Activated CD8-positive, alpha-beta memory T cell treated with anti-CD3 and anti-CD28 coated beads, Interleukin-2, amount 10 ng/mL, durations not matched to agents 7 days and 5 days (primary cell): ENCODE results near the gene HEXIM2. TPM values are rescaled to one million over a fixed set of nuclear protein-coding genes. Genes with fewer than 3 reads are reported as not detected.

Experiments used
- ATAC-seq: fragments of 150-1000 bp; cut with Tn5 transposase; one replicate; pipeline ENCODE4 v1.10.0; 2021; ENCODE audit warnings: moderate library complexity
- CTCF ChIA-PET: fragments of 350-600 bp; sonication (Branson Sonifier 250); formaldehyde crosslinking; loops from one replicate; lab custom pipeline; 2021; ENCODE audit warnings: antibody characterized with exemption; lab: Charles Lee
- DNase-seq: peaks from one replicate; pipeline ENCODE4 v3.0.0-alpha.2; 2020
- H3K27ac Mint-ChIP-seq: one replicate; pipeline ENCODE4 v1.8.0; 2021; ENCODE audit warnings: mild to moderate bottlenecking, mixed read lengths
- H3K27me3 Mint-ChIP-seq: one replicate; pipeline ENCODE4 v1.8.0; 2021; ENCODE audit warnings: mixed read lengths
- H3K36me3 Mint-ChIP-seq: one replicate; pipeline ENCODE4 v1.8.0; 2021; ENCODE audit warnings: mild to moderate bottlenecking, mixed read lengths
- H3K4me1 Mint-ChIP-seq: one replicate; pipeline ENCODE4 v1.8.0; 2021; ENCODE audit warnings: mixed read lengths
- H3K4me3 Mint-ChIP-seq: one replicate; pipeline ENCODE4 v1.8.0; 2021; ENCODE audit warnings: mild to moderate bottlenecking, moderate library complexity, mixed read lengths
- H3K9me3 Mint-ChIP-seq: one replicate; pipeline ENCODE4 v1.8.0; 2022; ENCODE audit warnings: low read depth, mixed read lengths
- total RNA-seq, 2 experiments: library from RNA; stranded (reverse); gene quantifications; one replicate each; pipeline ENCODE4 v1.2.3, GENCODE V29; 2021

Gene HEXIM2, protein sequence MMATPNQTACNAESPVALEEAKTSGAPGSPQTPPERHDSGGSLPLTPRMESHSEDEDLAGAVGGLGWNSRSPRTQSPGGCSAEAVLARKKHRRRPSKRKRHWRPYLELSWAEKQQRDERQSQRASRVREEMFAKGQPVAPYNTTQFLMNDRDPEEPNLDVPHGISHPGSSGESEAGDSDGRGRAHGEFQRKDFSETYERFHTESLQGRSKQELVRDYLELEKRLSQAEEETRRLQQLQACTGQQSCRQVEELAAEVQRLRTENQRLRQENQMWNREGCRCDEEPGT
- total RNA-seq: 1 to 10 TPM; 6.9 to 7.5 TPM

DNA sequence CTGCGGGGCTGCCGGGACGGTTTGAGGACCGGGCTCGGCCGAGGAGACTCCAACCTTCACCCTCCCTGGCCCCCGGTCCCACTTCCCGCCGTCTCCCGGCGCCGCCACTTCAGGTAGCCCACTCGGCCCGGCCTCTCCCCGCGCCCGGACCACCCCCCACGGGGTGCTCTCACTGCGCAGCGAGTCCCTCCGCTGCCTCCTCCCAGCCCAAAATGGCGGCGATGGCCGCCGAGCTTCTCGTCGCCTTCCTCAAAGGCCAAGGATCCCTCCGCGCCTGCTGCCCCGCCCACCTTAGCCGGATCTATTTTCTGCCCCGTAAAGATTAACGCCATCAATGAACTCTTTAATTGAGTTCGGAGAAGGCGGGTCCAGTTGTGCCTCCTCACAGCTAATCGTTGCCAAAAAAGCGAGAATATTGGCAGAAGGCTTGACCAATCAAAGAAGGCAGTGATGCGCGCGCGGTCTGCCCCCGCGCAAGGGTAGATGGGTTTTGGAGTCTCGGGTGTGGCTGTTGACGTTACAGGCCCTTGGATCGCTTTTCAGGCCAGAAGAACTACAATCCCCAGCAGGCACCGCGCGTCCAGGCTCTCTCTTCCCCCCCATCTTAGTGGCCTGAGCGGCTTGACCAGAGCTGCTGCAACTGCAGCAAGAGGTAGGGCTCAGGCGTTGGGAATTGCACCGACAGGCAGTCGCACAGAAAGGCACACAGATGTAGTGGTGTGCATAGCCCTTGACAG is at the start of gene HEXIM2:
Gene HEXIM2 (plus strand): TSS at position 588 of the 737 bp plus-strand sequence. CDS start 919 bp downstream, outside the sequence.
- Mint-ChIP-seq H3K36me3 (peaks cover 16% of the 10 kb centered on the region), H3K27me3 (no peaks in the 10 kb centered on the region), H3K27ac (peak within 1 kb of the TSS; percentile 99), H3K4me1 (peaks cover 39% of the 10 kb centered on the region), H3K4me3 (peak within 1 kb of the TSS; percentile 98), H3K9me3 (no peaks in the 10 kb centered on the region)
- peak; percentile 96 for ATAC-seq
- CTCF ChIA-PET: interaction anchor here (0.7 to 24.7 kb wide), 17 partner anchors 11 to 153 kb away, joined by 3 to 583 read pairs (median 3); partner anchors contain the start of genes ACBD4, HEXIM1 and PLCD3
- peak; percentile 99 for DNase-seq

GRCh38 chr17:45112559-45113423 is 48.9 kb upstream of the HEXIM2 start:
- Mint-ChIP-seq H3K4me3 (no peak overlapping the region), H3K9me3 (no peaks in the 10 kb centered on the region), H3K36me3 (no peaks in the 10 kb centered on the region), H3K27ac (no peak overlapping the region), H3K27me3 (peaks cover 3% of the 10 kb centered on the region), H3K4me1 (no peaks in the 10 kb centered on the region)
- no peak for ATAC-seq
- CTCF ChIA-PET: interaction anchor here (1.6 kb wide), 1 partner anchor 13 kb away, joined by 5 read pairs; no protein-coding TSS in a partner anchor
- no peak for DNase-seq

GRCh38 chr17:45113424-45113754 is 48.3 kb upstream of the HEXIM2 start:
- Mint-ChIP-seq H3K36me3 (no peaks in the 10 kb centered on the region), H3K9me3 (no peaks in the 10 kb centered on the region), H3K27ac (no peak overlapping the region), H3K4me3 (no peak overlapping the region), H3K27me3 (peaks cover 3% of the 10 kb centered on the region), H3K4me1 (no peaks in the 10 kb centered on the region)
- ATAC-seq (no peak), DNase-seq (no peak)
- CTCF ChIA-PET: no interaction called here

DNA sequence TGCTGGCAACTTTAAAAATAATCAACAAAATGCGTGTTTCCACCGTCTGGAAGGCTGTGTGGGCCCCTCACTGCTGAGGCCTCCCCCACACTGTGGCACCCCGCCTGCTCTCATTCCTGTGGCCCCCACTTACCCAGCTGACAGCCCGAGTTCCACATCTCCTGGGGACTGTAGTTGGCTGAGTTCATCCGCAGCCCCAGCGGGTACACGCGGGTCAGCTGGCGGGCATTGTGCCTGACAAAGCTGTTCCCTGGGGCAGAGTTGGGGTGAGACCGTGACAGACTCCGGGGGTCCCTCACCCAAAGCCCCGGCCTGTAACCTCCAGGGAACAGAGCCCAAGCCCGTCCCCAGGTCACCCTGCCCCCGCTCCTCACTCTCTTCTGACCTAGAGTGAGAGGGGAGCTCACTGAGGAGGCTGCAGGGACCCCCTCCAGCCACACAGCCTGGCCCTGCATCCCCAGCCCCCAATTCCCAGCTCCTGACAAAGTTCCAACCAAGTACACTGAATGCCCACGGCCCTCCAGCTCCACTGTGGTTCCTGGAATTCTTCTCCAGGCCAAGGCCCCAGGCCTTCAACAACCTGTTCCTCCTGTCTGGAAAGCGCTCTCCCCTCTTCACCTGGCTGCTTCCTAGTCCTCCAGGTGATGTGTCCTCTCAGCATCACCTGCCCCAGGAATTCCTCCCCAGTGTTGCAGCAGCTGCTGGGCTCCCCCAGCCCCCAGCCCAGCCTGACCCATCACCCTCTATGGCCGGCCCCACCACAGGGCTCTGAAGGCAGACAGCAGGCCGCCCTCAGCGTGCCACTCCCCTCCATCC is 47.4 kb upstream of the HEXIM2 start:
- ATAC-seq (no peak), DNase-seq (no peak)
- H3K36me3 Mint-ChIP-seq: no peaks in the 10 kb centered on the region
- no peak overlapping the region for H3K4me3 Mint-ChIP-seq
- peaks cover 3% of the 10 kb centered on the region for H3K27me3 Mint-ChIP-seq
- H3K4me1 Mint-ChIP-seq: no peaks in the 10 kb centered on the region
- H3K9me3 Mint-ChIP-seq: no peaks in the 10 kb centered on the region
- no peak overlapping the region for H3K27ac Mint-ChIP-seq
- CTCF ChIA-PET: interaction anchor here (0.6 to 2.9 kb wide), 3 partner anchors 18 to 176 kb away, joined by 3 to 9 read pairs (median 4); partner anchors contain the start of genes ACBD4 and PLCD3

GRCh38 chr17:45115015-45115625 is 46.6 kb upstream of the HEXIM2 start:
- Mint-ChIP-seq H3K4me1 (no peaks in the 10 kb centered on the region), H3K4me3 (no peak overlapping the region), H3K27ac (no peak overlapping the region), H3K36me3 (no peaks in the 10 kb centered on the region), H3K27me3 (peaks cover 3% of the 10 kb centered on the region), H3K9me3 (no peaks in the 10 kb centered on the region)
- no peak for DNase-seq
- no peak for ATAC-seq
- CTCF ChIA-PET: interaction anchor here (1.2 to 3.3 kb wide), 3 partner anchors 17 to 20 kb away, joined by 4 to 15 read pairs (median 9); partner anchors contain the start of genes ACBD4 and PLCD3

- H3K36me3 Mint-ChIP-seq: no peaks in the 10 kb centered on the region
- no peak for DNase-seq
- no peak overlapping the region for H3K27ac Mint-ChIP-seq
- H3K27me3 Mint-ChIP-seq: peaks cover 3% of the 10 kb centered on the region
- H3K4me1 Mint-ChIP-seq: no peaks in the 10 kb centered on the region
- ATAC-seq: no peak
- H3K9me3 Mint-ChIP-seq: no peaks in the 10 kb centered on the region
- CTCF ChIA-PET: interaction anchor here (2.9 to 3.3 kb wide), 2 partner anchors 16 to 19 kb away, joined by 9 to 15 read pairs; partner anchors contain the start of genes ACBD4 and PLCD3
- no peak overlapping the region for H3K4me3 Mint-ChIP-seq
Measured at GRCh38 chr17:45115871-45116270, 45.8 kb upstream of the HEXIM2 start.

DNA sequence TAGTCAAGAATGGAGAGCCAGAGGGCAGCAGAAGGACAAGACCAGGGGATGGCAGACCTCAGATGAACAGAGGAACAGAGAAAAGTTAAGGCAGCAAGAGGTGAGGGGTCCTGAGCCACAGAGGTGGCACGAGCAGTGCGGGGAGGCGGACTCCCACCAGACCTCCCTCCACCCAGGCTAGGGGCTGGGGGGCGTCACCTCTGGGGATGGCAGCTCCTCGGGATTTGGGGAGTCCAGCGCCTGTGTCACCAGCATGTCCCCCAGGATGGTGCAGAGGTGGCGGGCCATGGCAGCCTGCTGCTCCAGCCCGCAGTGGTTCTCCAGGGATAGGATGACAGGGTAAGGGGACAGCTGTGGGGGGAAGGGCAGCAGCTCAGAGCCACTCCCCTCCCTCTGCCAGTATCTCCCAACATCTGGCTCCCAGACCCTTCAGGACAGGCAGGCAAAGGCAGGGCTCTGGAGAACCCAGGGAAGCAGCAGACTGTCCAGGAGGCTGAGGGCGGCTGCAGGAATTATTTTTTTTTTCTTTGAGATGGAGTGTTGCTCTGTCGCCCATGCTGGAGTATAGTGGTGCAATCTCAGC is 45.1 kb upstream of the HEXIM2 start:
- no peak for DNase-seq
- H3K9me3 Mint-ChIP-seq: no peaks in the 10 kb centered on the region

GRCh38 chr17:45117334-45117733 is 44.3 kb upstream of the HEXIM2 start:
- no peak for DNase-seq
- Mint-ChIP-seq H3K27ac (no peak overlapping the region), H3K4me3 (no peak overlapping the region), H3K36me3 (no peaks in the 10 kb centered on the region), H3K4me1 (no peaks in the 10 kb centered on the region), H3K9me3 (no peaks in the 10 kb centered on the region), H3K27me3 (peaks cover 11% of the 10 kb centered on the region)
- ATAC-seq: no peak
- CTCF ChIA-PET: interaction anchor here (2.9 to 3.3 kb wide), 3 partner anchors 15 to 19 kb away, joined by 9 to 15 read pairs (median 14); partner anchors contain the start of genes ACBD4 and PLCD3

More for the DNA sequence above, 45.1 kb upstream of the HEXIM2 start:
- Mint-ChIP-seq H3K4me1 (no peaks in the 10 kb centered on the region), H3K36me3 (no peaks in the 10 kb centered on the region), H3K27me3 (peaks cover 6% of the 10 kb centered on the region), H3K27ac (no peak overlapping the region), H3K4me3 (no peak overlapping the region)
- no peak for ATAC-seq
- CTCF ChIA-PET: interaction anchor here (2.9 to 3.3 kb wide), 3 partner anchors 15 to 19 kb away, joined by 9 to 15 read pairs (median 14); partner anchors contain the start of genes ACBD4 and PLCD3

DNA sequence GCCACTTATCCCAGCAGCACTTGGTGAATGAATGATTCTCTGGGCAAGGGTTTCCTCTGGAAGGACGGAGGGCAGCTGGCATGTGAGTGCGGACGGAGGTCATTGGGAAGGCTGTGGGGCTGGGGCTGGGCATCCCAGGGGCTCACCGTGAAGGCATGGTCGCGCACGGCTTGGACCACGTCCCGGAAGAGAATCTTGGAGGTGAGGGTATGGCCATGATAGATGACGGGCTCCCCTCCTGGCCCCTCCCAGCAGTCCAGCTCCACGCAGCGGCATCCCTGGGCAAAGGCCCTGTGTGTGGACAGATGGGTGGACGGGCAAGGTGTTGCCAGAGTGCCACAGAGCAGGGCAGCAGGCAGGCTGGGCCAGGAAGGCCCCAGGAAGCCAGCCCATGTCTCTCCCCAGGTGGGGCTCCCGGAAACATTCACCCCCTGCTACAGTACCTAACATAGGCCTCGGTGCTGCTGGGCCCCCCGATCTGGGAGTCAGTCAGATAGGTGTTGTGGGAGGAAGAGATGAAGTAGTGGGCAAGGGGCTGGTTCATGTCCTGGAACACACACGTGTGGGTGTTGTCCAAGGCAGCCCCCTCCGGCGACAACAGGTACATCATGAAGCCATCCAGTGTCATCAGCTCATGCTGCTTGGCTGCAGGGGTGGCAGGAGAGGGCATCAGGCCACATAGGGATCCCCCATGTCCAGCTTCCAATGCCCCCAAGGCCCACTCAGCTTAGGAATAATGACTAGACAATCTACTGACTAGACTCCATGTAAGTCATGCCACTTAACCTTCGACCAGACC is 43.6 kb upstream of the HEXIM2 start:
- H3K4me1 Mint-ChIP-seq: no peaks in the 10 kb centered on the region
- no peaks in the 10 kb centered on the region for H3K36me3 Mint-ChIP-seq
- ATAC-seq (no peak), DNase-seq (no peak)
- H3K27me3 Mint-ChIP-seq: peaks cover 13% of the 10 kb centered on the region
- H3K9me3 Mint-ChIP-seq: no peaks in the 10 kb centered on the region
- H3K4me3 Mint-ChIP-seq: no peak overlapping the region
- no peak overlapping the region for H3K27ac Mint-ChIP-seq
- CTCF ChIA-PET: interaction anchor here (1.3 to 3.3 kb wide), 3 partner anchors 17 to 343 kb away, joined by 3 to 15 read pairs (median 14); partner anchors contain the start of gene ACBD4

- peaks cover 13% of the 10 kb centered on the region for H3K27me3 Mint-ChIP-seq
- ATAC-seq (no peak), DNase-seq (no peak)
- no peaks in the 10 kb centered on the region for H3K36me3 Mint-ChIP-seq
- H3K4me1 Mint-ChIP-seq: no peaks in the 10 kb centered on the region
- H3K9me3 Mint-ChIP-seq: no peaks in the 10 kb centered on the region
- CTCF ChIA-PET: interaction anchor here (0.9 to 3.2 kb wide), 4 partner anchors 17 to 344 kb away, joined by 3 to 14 read pairs (median 6); partner anchors contain the start of gene ACBD4
- H3K4me3 Mint-ChIP-seq: no peak overlapping the region
- no peak overlapping the region for H3K27ac Mint-ChIP-seq
Measured at GRCh38 chr17:45118691-45119090, 43.0 kb upstream of the HEXIM2 start.

DNA sequence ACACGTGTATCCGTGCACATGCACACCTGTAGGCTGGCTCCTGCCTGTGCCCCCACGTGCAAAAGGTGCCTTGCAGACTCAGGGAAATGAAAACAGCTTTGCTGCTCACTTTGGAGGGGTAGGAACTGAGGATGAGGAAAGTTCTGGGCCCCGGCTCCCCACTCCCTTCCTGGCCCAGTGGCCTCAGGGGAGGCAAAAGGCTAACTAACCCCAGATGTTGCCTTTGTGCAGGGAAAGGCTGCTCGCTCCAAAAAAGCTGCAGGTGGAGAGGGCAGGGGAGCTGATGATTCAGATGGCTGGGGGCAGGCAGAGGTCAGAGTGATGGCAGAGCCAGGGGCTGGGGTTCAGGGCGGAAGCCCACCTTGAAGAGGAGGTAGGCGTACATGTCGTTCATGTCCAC is 41.7 kb upstream of the HEXIM2 start:
- peaks cover 5% of the 10 kb centered on the region for H3K4me1 Mint-ChIP-seq
- H3K9me3 Mint-ChIP-seq: no peaks in the 10 kb centered on the region
- CTCF ChIA-PET: interaction anchor here (1.1 kb wide), 2 partner anchors 15 to 98 kb away, joined by 3 to 6 read pairs; partner anchors contain the start of gene ACBD4
- ATAC-seq (no peak), DNase-seq (no peak)
- H3K36me3 Mint-ChIP-seq: no peaks in the 10 kb centered on the region
- no peak overlapping the region for H3K27ac Mint-ChIP-seq
- H3K4me3 Mint-ChIP-seq: no peak overlapping the region
- peaks cover 13% of the 10 kb centered on the region for H3K27me3 Mint-ChIP-seq
